ENCODE measurements around the gene PNRC2. TPM values are rescaled to one million over a fixed set of nuclear protein-coding genes. Genes with fewer than 3 reads are reported as not detected.

PNRC2 gene
- total and polyA plus RNA-seq, 2 of the 13 experiments (the other 11 are each of a cell fraction or from before 2014, with no cell fraction given): 74.9 to 97.5 TPM

DNA sequence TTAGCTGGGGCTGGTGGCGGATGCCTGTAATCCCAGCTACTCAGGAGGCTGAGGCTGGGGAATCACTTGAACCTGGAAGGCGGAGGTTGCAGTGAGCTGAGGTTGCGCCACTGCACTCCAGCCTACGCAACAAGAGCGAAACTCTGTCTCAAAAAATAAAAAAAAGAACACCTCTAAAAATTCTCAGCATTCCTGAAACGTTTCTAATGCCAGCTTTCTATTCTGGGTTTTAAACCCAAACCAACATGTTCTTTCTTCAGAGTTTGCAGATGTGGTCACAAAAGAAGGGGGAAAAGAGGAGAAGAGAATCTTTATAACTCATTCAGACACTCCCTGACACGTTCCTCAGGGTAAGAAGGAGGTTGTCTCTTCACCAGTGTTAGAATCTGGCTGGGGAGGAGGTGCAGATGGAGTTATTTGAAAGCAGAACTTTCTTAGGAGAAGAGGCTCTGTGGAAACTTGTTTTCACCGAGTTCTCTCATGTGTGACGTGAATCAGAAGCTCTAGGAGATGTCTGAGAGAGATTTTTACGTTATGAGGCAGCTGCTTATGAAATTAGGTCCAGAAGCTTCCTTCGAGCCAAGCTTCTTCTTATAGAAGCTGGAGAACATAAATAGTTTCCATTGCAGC is 28.7 kb upstream of the PNRC2 start (continued):
- TF ChIP-seq, protein P1, sequence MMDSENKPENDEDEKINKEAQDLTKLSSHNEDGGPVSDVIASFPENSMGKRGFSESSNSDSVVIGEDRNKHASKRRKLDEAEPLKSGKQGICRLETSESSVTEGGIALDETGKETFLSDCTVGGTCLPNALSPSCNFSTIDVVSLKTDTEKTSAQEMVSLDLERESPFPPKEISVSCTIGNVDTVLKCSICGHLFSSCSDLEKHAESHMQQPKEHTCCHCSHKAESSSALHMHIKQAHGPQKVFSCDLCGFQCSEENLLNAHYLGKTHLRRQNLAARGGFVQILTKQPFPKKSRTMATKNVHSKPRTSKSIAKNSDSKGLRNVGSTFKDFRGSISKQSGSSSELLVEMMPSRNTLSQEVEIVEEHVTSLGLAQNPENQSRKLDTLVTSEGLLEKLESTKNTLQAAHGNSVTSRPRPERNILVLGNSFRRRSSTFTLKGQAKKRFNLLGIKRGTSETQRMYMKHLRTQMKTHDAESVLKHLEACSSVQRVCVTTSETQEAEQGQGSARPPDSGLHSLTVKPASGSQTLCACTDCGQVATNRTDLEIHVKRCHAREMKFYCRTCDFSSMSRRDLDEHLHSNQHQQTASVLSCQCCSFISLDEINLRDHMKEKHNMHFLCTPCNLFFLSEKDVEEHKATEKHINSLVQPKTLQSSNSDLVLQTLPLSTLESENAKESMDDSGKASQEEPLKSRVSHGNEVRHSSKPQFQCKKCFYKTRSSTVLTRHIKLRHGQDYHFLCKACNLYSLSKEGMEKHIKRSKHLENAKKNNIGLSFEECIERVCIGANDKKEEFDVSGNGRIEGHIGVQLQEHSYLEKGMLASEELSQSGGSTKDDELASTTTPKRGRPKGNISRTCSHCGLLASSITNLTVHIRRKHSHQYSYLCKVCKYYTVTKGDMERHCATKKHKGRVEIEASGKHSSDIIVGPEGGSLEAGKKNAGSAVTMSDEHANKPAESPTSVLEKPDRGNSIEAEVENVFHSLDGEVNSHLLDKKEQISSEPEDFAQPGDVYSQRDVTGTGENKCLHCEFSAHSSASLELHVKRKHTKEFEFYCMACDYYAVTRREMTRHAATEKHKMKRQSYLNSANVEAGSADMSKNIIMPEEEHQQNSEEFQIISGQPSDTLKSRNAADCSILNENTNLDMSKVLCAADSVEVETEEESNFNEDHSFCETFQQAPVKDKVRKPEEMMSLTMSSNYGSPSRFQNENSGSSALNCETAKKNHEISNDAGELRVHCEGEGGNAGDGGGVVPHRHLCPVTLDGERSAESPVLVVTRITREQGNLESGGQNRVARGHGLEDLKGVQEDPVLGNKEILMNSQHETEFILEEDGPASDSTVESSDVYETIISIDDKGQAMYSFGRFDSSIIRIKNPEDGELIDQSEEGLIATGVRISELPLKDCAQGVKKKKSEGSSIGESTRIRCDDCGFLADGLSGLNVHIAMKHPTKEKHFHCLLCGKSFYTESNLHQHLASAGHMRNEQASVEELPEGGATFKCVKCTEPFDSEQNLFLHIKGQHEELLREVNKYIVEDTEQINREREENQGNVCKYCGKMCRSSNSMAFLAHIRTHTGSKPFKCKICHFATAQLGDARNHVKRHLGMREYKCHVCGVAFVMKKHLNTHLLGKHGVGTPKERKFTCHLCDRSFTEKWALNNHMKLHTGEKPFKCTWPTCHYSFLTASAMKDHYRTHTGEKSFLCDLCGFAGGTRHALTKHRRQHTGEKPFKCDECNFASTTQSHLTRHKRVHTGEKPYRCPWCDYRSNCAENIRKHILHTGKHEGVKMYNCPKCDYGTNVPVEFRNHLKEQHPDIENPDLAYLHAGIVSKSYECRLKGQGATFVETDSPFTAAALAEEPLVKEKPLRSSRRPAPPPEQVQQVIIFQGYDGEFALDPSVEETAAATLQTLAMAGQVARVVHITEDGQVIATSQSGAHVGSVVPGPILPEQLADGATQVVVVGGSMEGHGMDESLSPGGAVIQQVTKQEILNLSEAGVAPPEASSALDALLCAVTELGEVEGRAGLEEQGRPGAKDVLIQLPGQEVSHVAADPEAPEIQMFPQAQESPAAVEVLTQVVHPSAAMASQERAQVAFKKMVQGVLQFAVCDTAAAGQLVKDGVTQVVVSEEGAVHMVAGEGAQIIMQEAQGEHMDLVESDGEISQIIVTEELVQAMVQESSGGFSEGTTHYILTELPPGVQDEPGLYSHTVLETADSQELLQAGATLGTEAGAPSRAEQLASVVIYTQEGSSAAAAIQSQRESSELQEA (CRISPR knock-in tag; IDR thresholded peaks at IDR 0.05; ENCODE audit: not compliant biosample characterization): no peak
- TF ChIP-seq NFKBIZ (CRISPR knock-in tag; IDR thresholded peaks at IDR 0.05) (no peak), HMG20B (CRISPR knock-in tag; conservative IDR thresholded peaks at IDR 0.05) (no peak), FOSL1 (CRISPR knock-in tag; IDR thresholded peaks at IDR 0.05; ENCODE audit: borderline replicate concordance) (no peak)

DNA sequence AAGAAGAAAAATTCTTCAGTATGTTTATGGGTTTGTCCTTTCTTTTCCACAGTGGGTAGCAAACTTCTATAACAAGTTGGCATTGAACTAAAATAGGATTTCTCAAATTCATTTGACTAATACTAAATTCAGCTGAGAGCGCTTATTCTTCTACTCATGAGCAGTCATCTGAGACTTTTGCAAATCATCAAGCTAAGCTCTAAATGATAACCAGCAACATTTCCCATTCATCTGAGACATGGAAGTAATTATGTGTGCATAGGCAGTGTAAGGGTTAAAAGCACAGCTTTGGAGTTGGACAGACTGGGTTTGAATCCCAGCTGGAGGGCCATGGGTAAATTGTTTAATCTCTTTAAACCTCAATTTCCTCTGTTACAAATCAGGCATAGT is 28.1 kb upstream of the PNRC2 start:
- CTCF ChIA-PET (ENCODE audit: low intra/inter-chr PET ratio, low total read pairs): no interaction called here
- H3K27ac ChIP-seq (ENCODE audit: extremely low read length, insufficient read depth, low read length): no peak overlapping the region
- in situ Hi-C loops (cut with HindIII; ENCODE audit: extremely low pct_ligation_motif_present, low pct_unique_long_range_greater_than_20kb): no loop called here
- no peak for TF ChIP-seq REL (CRISPR knock-in tag; conservative IDR thresholded peaks at IDR 0.05)
- TF ChIP-seq USF2 (IDR thresholded peaks at IDR 0.05; ENCODE audit: low read depth, low read length): no peak
- TF ChIP-seq USF2 (CRISPR knock-in tag; IDR thresholded peaks at IDR 0.05; ENCODE audit: borderline replicate concordance): no peak
- peak; percentile 26; the same call in 1 of the 2 replicates for TF ChIP-seq ZNF652 (CRISPR knock-in tag; IDR thresholded peaks at IDR 0.05; ENCODE audit: borderline replicate concordance, low read depth)
- TF ChIP-seq, protein P2, sequence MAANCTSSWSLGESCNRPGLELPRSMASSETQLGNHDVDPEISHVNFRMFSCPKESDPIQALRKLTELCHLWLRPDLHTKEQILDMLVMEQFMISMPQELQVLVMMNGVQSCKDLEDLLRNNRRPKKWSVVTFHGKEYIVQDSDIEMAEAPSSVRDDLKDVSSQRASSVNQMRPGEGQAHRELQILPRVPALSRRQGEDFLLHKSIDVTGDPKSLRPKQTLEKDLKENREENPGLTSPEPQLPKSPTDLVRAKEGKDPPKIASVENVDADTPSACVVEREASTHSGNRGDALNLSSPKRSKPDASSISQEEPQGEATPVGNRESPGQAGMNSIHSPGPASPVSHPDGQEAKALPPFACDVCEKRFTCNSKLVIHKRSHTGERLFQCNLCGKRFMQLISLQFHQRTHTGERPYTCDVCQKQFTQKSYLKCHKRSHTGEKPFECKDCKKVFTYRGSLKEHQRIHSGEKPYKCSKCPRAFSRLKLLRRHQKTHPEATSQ (CRISPR knock-in tag; IDR thresholded peaks at IDR 0.05; ENCODE audit: borderline replicate concordance): no peak

More for the DNA sequence above, 28.1 kb upstream of the PNRC2 start:
- intact Hi-C loops (cut with micrococcal nuclease; ENCODE audit: unreplicated experiment): no loop called here
- ATAC-seq: no peak
- H3K36me3 ChIP-seq (replicated peaks in 1 of 2; ENCODE audit: control insufficient read depth in 1 of 2, insufficient read depth in 2 of 2, low read length in 2 of 2): no peaks in the 10 kb centered on the region
- no peaks in the 10 kb centered on the region for H3K79me2 ChIP-seq (ENCODE audit: insufficient read depth, low read length)
- POLR2A ChIA-PET: no interaction called here
- no peaks in the 10 kb centered on the region for H3K9me3 ChIP-seq (ENCODE audit: low read length)
- H4K20me1 ChIP-seq (ENCODE audit: insufficient read depth, low read length): no peaks in the 10 kb centered on the region
- peaks cover 0 to 13% of the 10 kb centered on the region in 2 experiments; a peak in 2 of 5 replicates for H3K27me3 ChIP-seq (ENCODE audit: control insufficient read depth in 1 of 2, insufficient read depth in 2 of 2, low read length in 2 of 2)
- DNase-seq (ENCODE audit: low spot score): no peak
- WGBS (ENCODE audit: low lambda C conversion rate): 100% methylated on average over 1 of the region's 1 CpG
- no peak overlapping the region for H2AFZ ChIP-seq (ENCODE audit: low read length)
- no peak overlapping the region for H3K4me3 ChIP-seq (replicated peaks in 1 of 3; ENCODE audit: insufficient read depth in 1 of 3, low read depth in 2 of 3, low read length in 3 of 3)
- no peak for FAIRE-seq
- BruUV-seq (replicated peaks): no TSS peak
- H3K4me1 ChIP-seq (ENCODE audit: insufficient read depth, low read length): peaks cover 1% of the 10 kb centered on the region
- H3K4me2 ChIP-seq (ENCODE audit: low read depth, low read length): no peak overlapping the region
- no peak overlapping the region for H3K9ac ChIP-seq (ENCODE audit: insufficient read depth, low read depth, low read length)
